ENCODE measurements around the gene LHFPL6.

LHFPL6 gene

GRCh38 chr13:39408512-39408911, 194.5 kb downstream of the LHFPL6 start:
- no peak for DNase-seq

- DNase-seq, result no peak
Observed at GRCh38 chr13:39407786-39408185, 195.2 kb downstream of the LHFPL6 start.

DNA sequence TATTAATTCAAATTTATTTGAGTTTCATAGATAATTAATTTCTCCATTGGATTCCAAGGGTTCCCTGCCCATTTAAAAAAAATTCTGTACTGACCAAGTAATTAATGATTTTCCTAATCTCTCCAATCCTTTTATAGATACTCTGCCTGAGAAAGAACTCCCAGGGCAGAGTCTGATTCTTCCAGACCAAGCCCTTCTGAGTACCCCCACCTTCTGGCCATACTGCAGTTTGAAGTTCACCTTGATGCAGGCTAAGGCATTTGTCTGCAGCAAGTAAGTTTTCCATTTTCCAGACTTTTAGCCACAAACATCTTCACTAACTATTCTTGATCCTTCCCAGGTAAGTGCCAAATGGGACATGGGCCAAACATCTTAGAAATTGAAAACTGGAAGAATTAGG, 195.9 kb downstream of the LHFPL6 start:
- DNase-seq, result no peak

GRCh38 chr13:39406688-39407087, 196.3 kb downstream of the LHFPL6 start:
- no peak for DNase-seq

- no peak for DNase-seq
Observed at GRCh38 chr13:39405596-39406205, 197.3 kb downstream of the LHFPL6 start.

GRCh38 chr13:39405107-39405506, 197.9 kb downstream of the LHFPL6 start:
- DNase-seq, result no peak

DNA sequence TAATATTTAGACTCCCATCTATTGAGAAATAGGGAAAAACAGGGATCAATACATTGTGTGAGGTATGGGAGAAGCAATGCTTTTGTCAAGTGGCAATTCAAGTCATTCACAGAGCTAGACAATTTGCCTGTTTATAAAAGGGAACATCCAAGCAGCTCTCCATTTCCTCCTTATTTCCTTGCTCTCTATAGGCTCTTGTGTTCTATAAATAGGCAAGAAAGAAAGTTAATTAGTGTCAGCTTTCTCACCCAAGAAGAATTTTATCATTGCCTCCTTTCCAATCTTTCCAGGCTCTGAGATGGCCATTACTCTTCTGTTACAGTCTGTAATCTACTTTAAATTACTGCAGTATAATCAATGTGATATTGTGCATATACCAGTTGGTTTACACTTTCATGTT, 199.9 kb downstream of the LHFPL6 start:
- DNase-seq, result no peak

GRCh38 chr13:39402221-39402970, 200.6 kb downstream of the LHFPL6 start:
- DNase-seq, result no peak

DNA sequence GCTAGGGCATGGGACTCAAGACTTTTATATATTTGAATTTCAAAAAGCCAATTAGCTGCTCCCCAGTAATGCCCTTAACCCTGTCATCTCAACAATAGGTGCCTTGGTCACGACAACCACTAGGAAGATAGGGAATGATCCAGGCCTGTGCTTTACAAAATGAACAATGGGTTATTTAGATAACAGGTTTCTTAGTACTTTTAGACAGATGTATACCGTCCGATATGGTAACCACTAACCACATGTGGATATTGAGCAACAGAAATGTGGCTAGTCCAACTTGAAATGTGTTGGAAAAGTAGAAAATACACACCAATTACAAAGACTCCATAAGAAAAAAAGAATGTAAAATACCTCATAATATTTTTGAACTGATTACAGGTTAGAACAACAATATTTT, 201.2 kb downstream of the LHFPL6 start:
- no peak for DNase-seq

GRCh38 chr13:39401046-39401705, 201.8 kb downstream of the LHFPL6 start:
- no peak for DNase-seq

GRCh38 chr13:39399102-39399501, 203.9 kb downstream of the LHFPL6 start:
- no peak for DNase-seq

DNA sequence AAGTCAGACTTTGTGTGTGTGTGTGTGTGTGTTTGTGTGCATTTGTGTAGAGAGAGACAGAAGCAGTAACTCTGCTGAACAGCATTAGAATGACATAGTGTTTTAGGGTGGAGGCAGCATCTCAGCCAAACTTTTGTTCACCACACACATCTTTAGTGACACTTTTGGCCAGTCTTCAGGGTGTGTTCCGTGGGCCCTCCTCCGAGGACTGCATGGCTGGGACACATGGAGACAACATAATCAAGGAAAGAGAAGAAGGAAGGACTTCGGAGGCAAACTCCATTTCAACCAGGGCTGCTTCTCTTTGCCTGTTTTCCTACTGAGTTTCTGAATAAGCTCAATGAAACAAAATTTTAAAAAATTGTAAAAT, 205.1 kb downstream of the LHFPL6 start:
- DNase-seq, result no peak

GRCh38 chr13:39397226-39397895, 205.6 kb downstream of the LHFPL6 start:
- DNase-seq, result no peak

DNA sequence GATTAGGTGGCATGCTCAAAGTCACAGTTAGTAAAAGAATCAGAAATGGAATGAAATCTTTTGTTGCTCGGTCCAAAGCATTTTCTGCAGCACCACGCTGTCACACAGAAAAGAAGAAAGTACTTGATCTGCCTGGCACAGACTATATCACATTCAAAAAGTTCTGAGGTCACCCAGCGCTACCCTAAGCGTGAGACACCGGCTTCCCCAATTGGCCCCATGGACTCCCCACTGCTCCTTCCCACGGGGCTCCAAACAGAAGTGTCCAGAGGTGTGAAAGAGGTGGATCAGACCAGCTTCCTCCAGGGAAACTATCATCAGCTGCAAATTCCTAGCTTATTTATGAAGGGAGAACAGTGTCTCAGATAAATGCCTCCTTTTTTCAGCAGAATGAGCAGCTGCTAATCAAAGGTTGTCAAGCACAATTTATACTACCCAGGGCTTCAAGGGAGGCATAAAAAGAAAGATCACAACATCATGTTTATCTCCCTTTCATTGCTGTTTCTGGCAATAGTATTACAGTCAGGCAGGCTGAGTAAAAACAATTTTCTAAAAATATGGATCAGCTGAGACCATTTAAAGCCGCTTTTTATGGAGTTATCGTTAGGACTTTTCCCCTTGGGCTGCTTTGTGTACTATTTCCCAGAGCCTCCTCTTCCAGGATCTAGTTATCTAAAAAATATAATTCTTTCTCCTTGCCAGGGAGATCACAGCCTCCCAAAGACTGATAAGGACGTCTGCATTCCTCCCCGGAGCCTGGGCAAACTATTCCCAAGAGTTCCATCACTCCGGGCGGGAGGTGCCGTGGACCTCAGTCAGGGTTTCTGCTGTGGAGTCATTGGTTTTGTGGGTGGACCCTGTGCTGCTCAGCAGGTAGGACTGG, 208.0 kb downstream of the LHFPL6 start:
- no peak for DNase-seq

DNA sequence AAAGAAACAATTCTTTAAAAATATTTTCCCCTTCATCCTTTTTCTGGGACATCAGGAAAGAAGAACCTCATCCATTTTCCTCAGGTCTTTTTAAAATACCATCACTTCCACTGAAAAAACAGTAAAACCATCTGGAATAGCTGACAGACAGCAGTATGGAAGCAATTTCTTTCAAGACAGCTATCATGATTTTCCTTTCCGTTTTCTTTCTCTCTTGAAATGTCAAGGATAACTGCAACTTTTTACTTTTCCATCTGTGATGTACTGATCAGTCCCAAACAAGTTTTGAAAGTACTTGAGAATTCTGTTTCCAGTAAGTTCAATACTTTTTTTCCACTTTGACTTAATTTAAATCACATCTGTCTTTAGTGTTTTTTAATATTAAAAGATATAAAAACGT, 211.2 kb downstream of the LHFPL6 start:
- no peak for DNase-seq

DNA sequence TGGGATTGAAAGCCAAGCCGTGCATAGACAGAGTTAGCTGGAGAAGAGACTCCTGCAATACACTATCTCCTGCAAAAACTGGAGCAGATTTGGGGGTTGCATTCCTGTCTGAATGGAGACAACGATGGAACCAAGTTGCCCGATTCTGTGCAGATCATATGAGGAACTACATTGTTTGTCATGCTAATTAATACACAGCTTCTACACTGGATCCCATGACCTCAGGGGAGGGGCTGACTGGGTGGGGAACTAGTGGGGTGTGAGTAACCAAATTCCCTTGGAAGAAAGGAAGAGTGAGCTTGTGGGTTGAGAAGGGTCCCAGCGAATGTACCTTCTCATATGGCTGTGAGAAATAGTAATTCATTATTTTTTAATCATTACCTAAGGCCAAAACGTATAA, 214.0 kb downstream of the LHFPL6 start:
- DNase-seq, result no peak

DNA sequence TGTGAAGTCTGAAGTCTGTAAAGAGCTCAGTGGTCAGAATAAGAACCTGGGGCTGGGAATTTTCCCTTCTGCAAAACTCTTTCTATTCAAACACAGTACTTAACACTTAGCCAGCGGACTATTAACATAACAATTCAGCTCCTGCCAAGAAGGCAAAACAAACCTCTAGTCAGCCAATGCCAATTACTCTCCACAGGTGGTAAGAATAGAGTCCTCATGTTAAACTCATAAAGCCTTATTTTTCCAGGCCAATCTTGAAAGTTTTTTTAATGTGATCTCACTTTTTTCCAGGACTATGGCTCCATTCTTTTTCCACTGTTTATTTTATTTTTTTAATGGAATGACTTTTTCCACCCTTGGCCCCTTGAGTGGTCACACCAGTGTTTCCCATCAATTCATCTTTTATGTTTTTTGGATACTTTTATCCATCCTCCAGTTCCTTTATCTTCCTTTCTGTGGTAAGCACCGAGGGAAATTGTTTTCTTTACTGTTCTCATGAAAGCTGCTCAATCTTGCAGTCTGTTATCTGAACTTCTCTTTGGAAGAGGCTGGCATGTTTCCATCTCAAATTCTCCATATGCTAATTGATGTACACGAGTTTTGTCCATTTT, 217.3 kb downstream of the LHFPL6 start:
- DNase-seq, result peak; percentile 43

- DNase-seq, result no peak
Observed at GRCh38 chr13:39385154-39385553, 217.8 kb downstream of the LHFPL6 start.

DNA sequence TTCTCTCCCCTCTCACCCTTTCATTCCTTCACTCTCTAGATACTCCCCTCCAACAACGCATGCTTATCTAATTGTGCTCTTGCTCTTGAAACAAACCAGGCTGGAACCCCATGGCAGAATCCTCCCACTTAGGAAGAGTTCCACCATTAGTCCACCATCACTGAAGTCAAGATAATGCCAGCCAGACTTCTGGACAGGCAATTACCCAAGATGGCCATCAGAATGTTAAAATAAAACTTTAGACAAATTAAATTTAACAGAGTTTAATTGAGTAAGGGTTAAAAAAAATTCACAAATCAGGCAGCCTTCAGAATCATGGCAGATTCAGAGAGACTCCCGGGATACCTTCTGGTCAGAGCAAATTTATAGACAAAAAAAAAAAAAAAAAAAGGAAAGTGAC, 221.5 kb downstream of the LHFPL6 start:
- DNase-seq, result no peak

GRCh38 chr13:39379667-39380655, 223.0 kb downstream of the LHFPL6 start:
- DNase-seq, result no peak

DNA sequence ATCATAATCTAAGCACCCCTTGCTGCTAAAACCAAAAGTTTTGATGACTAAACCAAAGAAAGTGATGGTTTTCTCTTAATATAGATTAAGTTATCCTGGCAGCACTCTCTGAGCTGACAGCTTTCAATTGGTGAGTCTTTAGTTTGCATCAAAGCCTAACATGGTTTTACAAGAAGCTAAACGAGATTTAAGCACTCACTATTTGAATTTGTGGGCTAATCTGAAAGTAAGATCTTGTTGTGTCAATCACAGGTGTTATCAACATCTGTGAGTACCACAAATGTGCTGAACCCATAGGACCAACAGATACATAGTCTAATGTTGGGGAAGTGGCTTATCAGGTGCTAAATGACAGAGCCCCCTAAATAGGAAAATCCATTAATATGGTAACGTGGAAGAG, 223.9 kb downstream of the LHFPL6 start:
- DNase-seq, result no peak

Measured in DMS79 (cell line).